HepG2 (cell line): Measurements from ENCODE around the gene TOR1A.

Experiments
- EZH2 ChIP-seq: conservative IDR thresholded peaks from 2 replicates; pipeline ENCODE4 v1.6.1; 2012; ENCODE audit warnings: mild to moderate bottlenecking, low read depth, low read length, moderate library complexity
- RAD21 ChIP-seq: fragments of 450-650 bp; formaldehyde crosslinking; IDR thresholded peaks from 2 replicates; pipeline ENCODE4 v1.5.0; 2020; ENCODE audit warnings: mild to moderate bottlenecking
- ZC3H4 ChIP-seq: sonication (generic); formaldehyde crosslinking; IDR thresholded peaks from 2 replicates; pipeline ENCODE4 v1.4.0; 2020; ENCODE audit warnings: missing genetic modification reagents, borderline replicate concordance
- ZNF24 ChIP-seq: fragments of 450-650 bp; IDR thresholded peaks from 2 replicates; pipeline ENCODE4 v1.6.1; 2017; ENCODE audit warnings: antibody characterized with exemption, mild to moderate bottlenecking
- ZNF335 ChIP-seq: sonication (generic); formaldehyde crosslinking; IDR thresholded peaks from 2 replicates; pipeline ENCODE4 v1.4.0; 2020; ENCODE audit warnings: missing genetic modification reagents
- ZNF543 ChIP-seq: sonication (generic); formaldehyde crosslinking; IDR thresholded peaks from 2 replicates; pipeline ENCODE4 v1.4.0; 2020; ENCODE audit warnings: mild to moderate bottlenecking, missing genetic modification reagents
- ZNF781 ChIP-seq: sonication (generic); formaldehyde crosslinking; IDR thresholded peaks from 2 replicates; pipeline ENCODE4 v1.5.1; 2020; ENCODE audit warnings: borderline replicate concordance, mild to moderate bottlenecking, missing genetic modification reagents; ENCODE audit errors: not compliant biosample characterization

- TF ChIP-seq EZH2 (no peak), ZNF543 (no peak), ZNF335 (CRISPR knock-in tag) (no peak), ZC3H4 (CRISPR knock-in tag) (no peak), ZNF781 (CRISPR knock-in tag) (no peak), ZNF24 (no peak), RAD21 (CRISPR knock-in tag) (no peak)
These were observed 7.2 kb downstream of the TOR1A start for GRCh38 chr9:129816501-129817435.
